HL-60/S4 treated with phorbol 12-myristate 13-acetate at 8.2 ng/mL for 4 days and 3 days (cell line): Measurements from ENCODE around the gene GCGR.
"Not testable (repeated sequence)": the region's sequence is repeated elsewhere in the genome, so short reads cannot be mapped to it uniquely, and the experiment has no call there.

Experiments used
- in situ Hi-C: fragments of 300-500 bp; cut with MboI; formaldehyde crosslinking; loops from 2 replicates; pipeline ENCODE4 v1.15.0; 2022; ENCODE audit warnings: low sequenced_read_pairs

The GCGR gene

GRCh38 chr17:81831957-81832607, 28.1 kb downstream of the GCGR start:
- in situ Hi-C loops, result no loop called here

GRCh38 chr17:81832608-81833159, 28.7 kb downstream of the GCGR start:
- in situ Hi-C loops, result no loop called here

GRCh38 chr17:81833160-81833920, 29.4 kb downstream of the GCGR start, which contains the start of gene MCRIP1:
Gene MCRIP1, minus strand, starts transcription at chr17:81833291. Its CDS starts 8,785 bp downstream, at chr17:81824506.
- in situ Hi-C loops, result no loop called here

- in situ Hi-C loops, result no loop called here
These were observed 30.2 kb downstream of the GCGR start for GRCh38 chr17:81833921-81834830.

- in situ Hi-C loops, result no loop called here
These were observed 30.9 kb downstream of the GCGR start, which contains the start of gene PPP1R27 for GRCh38 chr17:81834831-81835267. Gene PPP1R27, minus strand, starts transcription at chr17:81835050. Its CDS starts 97 bp downstream, at chr17:81834953.

GRCh38 chr17:81837641-81838040, 33.7 kb downstream of the GCGR start:
- in situ Hi-C loops, result no loop called here

- in situ Hi-C loops, result no loop called here
These were observed 34.9 kb downstream of the GCGR start for GRCh38 chr17:81838753-81839255.

- in situ Hi-C loops, result no loop called here
These were observed 35.4 kb downstream of the GCGR start for GRCh38 chr17:81839301-81839700.

- in situ Hi-C loops, result not testable (repeated sequence)
These were observed 36.1 kb downstream of the GCGR start for GRCh38 chr17:81840059-81840458.

- in situ Hi-C loops, result no loop called here
These were observed 37.2 kb downstream of the GCGR start for GRCh38 chr17:81840826-81841778.

GRCh38 chr17:81841866-81842265, 37.9 kb downstream of the GCGR start:
- in situ Hi-C loops, result no loop called here

- in situ Hi-C loops, result no loop called here
These were observed 38.4 kb downstream of the GCGR start for GRCh38 chr17:81842378-81842724.

- in situ Hi-C loops, result no loop called here
These were observed 39.0 kb downstream of the GCGR start for GRCh38 chr17:81842725-81843504.

- in situ Hi-C loops, result no loop called here
These were observed 39.9 kb downstream of the GCGR start for GRCh38 chr17:81843713-81844326.

GRCh38 chr17:81844327-81844851, 40.4 kb downstream of the GCGR start:
- in situ Hi-C loops, result no loop called here

GRCh38 chr17:81844887-81845286, 40.9 kb downstream of the GCGR start:
- in situ Hi-C loops, result no loop called here

GRCh38 chr17:81845361-81845760, 41.4 kb downstream of the GCGR start:
- in situ Hi-C loops, result no loop called here
